ENCODE data around the gene KIF5A. TPM values are rescaled to one million over a fixed set of nuclear protein-coding genes. Genes with fewer than 3 reads are reported as not detected.

Gene KIF5A
- polyA plus RNA-seq, 1 of the 3 experiments (the other 2 are of a cell fraction), result 6.2 TPM

DNA sequence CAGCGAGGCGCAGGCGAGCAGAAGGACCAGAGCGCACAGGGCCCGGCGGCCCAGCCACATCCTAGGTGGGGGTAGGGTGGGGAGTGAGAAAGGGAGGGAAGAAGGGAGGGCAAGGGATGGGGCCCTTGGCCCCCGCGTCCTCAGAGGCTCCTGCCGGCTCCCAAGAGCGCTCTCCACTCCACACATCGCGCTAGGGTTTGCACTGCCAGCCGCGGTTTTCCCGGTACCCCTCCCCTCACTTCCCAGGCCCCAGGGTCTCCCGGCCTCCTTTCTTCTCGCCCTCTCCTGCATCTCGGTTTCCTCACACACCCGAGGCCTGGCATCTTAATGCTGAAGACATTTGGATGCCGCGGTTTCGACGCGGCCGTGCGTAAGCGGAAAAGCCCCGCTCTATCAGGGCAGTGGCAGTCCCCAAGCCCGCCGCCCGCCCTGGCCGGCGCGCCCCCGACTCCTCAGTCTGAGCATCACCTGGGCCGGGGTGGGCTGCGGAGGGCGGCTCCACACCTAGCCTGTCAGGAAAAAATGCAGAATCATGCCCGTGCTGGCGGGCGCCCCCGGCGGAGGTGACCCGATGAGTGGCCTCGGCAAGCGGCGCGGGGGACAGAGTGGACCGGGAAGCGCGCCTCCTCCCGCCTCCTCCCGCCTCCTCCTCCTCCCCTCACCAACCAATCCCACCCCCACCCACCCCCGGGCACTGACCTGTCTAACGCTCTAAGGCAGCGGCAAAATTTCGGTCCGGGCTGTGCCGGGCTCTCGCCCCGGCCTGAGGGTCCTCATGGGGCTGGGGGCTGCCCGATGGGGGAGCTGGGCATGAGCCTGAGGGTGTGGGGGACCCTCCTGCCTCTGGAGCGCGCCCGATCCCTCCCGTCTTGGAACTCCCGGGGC lies 82.5 kb downstream of the KIF5A start:
- H4K20me1 ChIP-seq (ENCODE audit: insufficient read depth), result no peaks in the 10 kb centered on the region
- peak overlapping the region; percentile 71 for H3K9ac ChIP-seq
- WGBS (ENCODE audit: low lambda C conversion rate), result 0% methylated on average over 20 of the region's 67 CpGs
- TF ChIP-seq MXI1 (IDR thresholded peaks at IDR 0.05; ENCODE audit: low read depth, low read length) (0 out of 2 replicates have a peak, but pooled peaks have one; percentile 8), EP300 (IDR thresholded peaks at IDR 0.05; ENCODE audit: borderline replicate concordance in 1 of 2, low read depth in 1 of 2, low read length in 1 of 2) (no peak)
- H3K4me3 ChIP-seq (ENCODE audit: low read depth in 2 of 2, low read length in 1 of 2), result peak overlapping the region; percentile 55 to 85
- peak overlapping the region; percentile 98 for H3K4me2 ChIP-seq
- peak overlapping the region in 1 of 2 experiments; percentile 11; a peak in 1 of 4 replicates for H3K27ac ChIP-seq (ENCODE audit: low read depth in 2 of 2, low read length in 1 of 2)
- H3K4me1 ChIP-seq (ENCODE audit: control insufficient read depth in 1 of 2, insufficient read depth in 2 of 2, low read depth in 1 of 2, low read length in 1 of 2), result peaks cover 0 to 2% of the 10 kb centered on the region in 2 experiments; a peak in 1 of 4 replicates
- H3F3A ChIP-seq (replicated peaks; ENCODE audit: insufficient read depth), result peaks cover 3% of the 10 kb centered on the region
- H3K36me3 ChIP-seq (replicated peaks in 1 of 2; ENCODE audit: control insufficient read depth in 1 of 2, insufficient read depth in 2 of 2, low read length in 1 of 2), result no peaks in the 10 kb centered on the region
- ChIA-PET POLR2A (no interaction called here), CTCF (interaction anchor here (0.6 to 6.8 kb wide), 49 partner anchors 8 to 1035 kb away, joined by 3 to 110 read pairs (median 4); partner anchors contain the start of genes AGAP2, ARHGEF25, DCTN2 and DTX3)
- H3K79me2 ChIP-seq (ENCODE audit: insufficient read depth), result no peaks in the 10 kb centered on the region
- no peaks in the 10 kb centered on the region for H3K27me3 ChIP-seq (ENCODE audit: insufficient read depth)
- H3K9me2 ChIP-seq, result no peaks in the 10 kb centered on the region
- peak; percentile 84 for DNase-seq
- peak overlapping the region; percentile 97 for H2AFZ ChIP-seq (ENCODE audit: low read depth)
- no peaks in the 10 kb centered on the region for H3K9me3 ChIP-seq

DNA sequence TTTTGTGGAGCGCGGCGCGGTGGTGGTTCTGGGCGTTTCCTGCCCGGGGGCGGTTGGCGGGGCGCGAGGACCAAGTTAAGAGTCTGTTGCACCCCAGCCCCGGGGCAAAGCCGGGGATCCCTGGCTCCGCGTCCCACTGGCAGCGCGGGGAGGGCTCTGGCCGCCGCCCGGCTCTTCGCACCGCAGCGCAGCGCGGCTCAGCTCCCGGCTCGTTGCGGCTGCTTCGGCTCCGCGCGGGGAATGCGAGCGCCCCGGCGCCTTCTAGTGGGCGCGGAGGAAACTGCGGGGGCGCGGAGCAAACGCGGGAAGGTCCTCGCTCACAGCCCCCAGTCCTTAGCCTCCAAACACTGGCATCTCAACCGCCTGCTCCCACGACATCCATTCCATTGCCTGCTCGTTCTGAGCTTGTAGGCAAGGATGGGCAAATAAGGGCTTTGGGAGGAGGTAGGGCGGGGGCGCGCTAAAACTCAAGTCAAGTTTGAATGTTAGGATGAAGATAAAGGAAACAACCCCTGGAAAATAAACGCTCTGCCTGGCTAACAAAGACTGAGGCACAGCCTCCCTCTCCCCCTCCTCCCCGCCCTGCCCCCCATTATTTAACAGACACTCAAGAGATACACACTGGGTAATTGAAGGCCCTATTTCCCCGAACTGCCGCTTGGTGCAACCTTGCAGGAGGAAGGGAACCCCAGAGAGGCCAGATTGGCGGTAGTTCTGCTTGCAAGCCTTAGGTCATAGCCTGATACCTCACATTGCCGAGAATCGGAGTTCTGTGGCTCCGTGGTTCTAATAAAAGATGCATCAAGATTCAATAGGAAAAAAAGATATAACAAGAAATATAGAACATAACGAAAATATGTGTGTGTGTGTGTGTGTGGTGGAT lies 83.4 kb downstream of the KIF5A start, which contains the start of gene B4GALNT1:
Gene B4GALNT1, minus strand, starts transcription at position 244 of the 883 bp plus-strand sequence. CDS start 1,069 bp downstream, outside the sequence.
- Histone ChIP-seq H3K4me1 (ENCODE audit: control insufficient read depth in 1 of 2, insufficient read depth in 2 of 2, low read depth in 1 of 2, low read length in 1 of 2) (peaks cover 0 to 2% of the 10 kb centered on the region in 2 experiments; a peak in 1 of 4 replicates), H3K9me2 (no peaks in the 10 kb centered on the region), H3K27me3 (ENCODE audit: insufficient read depth) (no peaks in the 10 kb centered on the region; the same call in 1 of the 2 replicates), H4K20me1 (ENCODE audit: insufficient read depth) (no peaks in the 10 kb centered on the region), H3K9ac (peak within 1 kb of the TSS; percentile 71), H3K4me3 (ENCODE audit: low read depth in 2 of 2, low read length in 1 of 2) (peak within 1 kb of the TSS; percentile 55 to 85), H3K27ac (ENCODE audit: low read depth in 2 of 2, low read length in 1 of 2) (peak within 1 kb of the TSS in 1 of 2 experiments; percentile 11; a peak in 1 of 4 replicates), H3K36me3 (replicated peaks in 1 of 2; ENCODE audit: control insufficient read depth in 1 of 2, insufficient read depth in 2 of 2, low read length in 1 of 2) (no peaks in the 10 kb centered on the region), H3F3A (replicated peaks; ENCODE audit: insufficient read depth) (peaks cover 3% of the 10 kb centered on the region), H2AFZ (ENCODE audit: low read depth) (peak within 1 kb of the TSS; percentile 97), H3K79me2 (ENCODE audit: insufficient read depth) (no peaks in the 10 kb centered on the region), H3K4me2 (peak within 1 kb of the TSS; percentile 98), H3K9me3 (no peaks in the 10 kb centered on the region)
- peak; percentile 91 for DNase-seq
- 26% methylated on average over 21 of the region's 58 CpGs for WGBS (ENCODE audit: low lambda C conversion rate)
- POLR2A ChIA-PET, result no interaction called here
- TF ChIP-seq TEAD4 (IDR thresholded peaks at IDR 0.05; ENCODE audit: borderline replicate concordance, insufficient read depth), result peak; percentile 51; the same call in 1 of the 2 replicates
- TF ChIP-seq, protein P1, sequence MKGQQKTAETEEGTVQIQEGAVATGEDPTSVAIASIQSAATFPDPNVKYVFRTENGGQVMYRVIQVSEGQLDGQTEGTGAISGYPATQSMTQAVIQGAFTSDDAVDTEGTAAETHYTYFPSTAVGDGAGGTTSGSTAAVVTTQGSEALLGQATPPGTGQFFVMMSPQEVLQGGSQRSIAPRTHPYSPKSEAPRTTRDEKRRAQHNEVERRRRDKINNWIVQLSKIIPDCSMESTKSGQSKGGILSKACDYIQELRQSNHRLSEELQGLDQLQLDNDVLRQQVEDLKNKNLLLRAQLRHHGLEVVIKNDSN (IDR thresholded peaks at IDR 0.05; ENCODE audit: borderline replicate concordance, low read depth), result no peak
- no peak for TF ChIP-seq NFIC (IDR thresholded peaks at IDR 0.05; ENCODE audit: borderline replicate concordance)
- peak; percentile 70; the same call in 1 of the 2 replicates for TF ChIP-seq MXI1 (IDR thresholded peaks at IDR 0.05; ENCODE audit: low read depth, low read length)
- TF ChIP-seq, protein P2, sequence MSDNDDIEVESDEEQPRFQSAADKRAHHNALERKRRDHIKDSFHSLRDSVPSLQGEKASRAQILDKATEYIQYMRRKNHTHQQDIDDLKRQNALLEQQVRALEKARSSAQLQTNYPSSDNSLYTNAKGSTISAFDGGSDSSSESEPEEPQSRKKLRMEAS (IDR thresholded peaks at IDR 0.05; ENCODE audit: low read depth), result peak; percentile 79
- no peak for TF ChIP-seq EZH2phosphoT487 (IDR thresholded peaks at IDR 0.05; ENCODE audit: borderline replicate concordance, low read depth)
- 0 out of 2 replicates have a peak, but pooled peaks have one; percentile 13 for TF ChIP-seq NRF1 (IDR thresholded peaks at IDR 0.05; ENCODE audit: low read depth, low read length)
- TF ChIP-seq SMC3 (IDR thresholded peaks at IDR 0.05; ENCODE audit: low read depth, low read length), result peak; percentile 69
- TF ChIP-seq EP300 (IDR thresholded peaks at IDR 0.05; ENCODE audit: borderline replicate concordance in 1 of 2, low read depth in 1 of 2, low read length in 1 of 2), result no peak
- no peak for TF ChIP-seq ELF1 (IDR thresholded peaks at IDR 0.05)
- peak; percentile 54 for TF ChIP-seq RAD21 (IDR thresholded peaks at IDR 0.05; ENCODE audit: low read length)
- 0 out of 2 replicates have a peak, but pooled peaks have one; percentile 10 for TF ChIP-seq SIN3A (IDR thresholded peaks at IDR 0.05; ENCODE audit: borderline replicate concordance, low read depth, low read length)
- TF ChIP-seq GABPA (IDR thresholded peaks at IDR 0.05; ENCODE audit: low read depth), result no peak
- TF ChIP-seq, protein P3, sequence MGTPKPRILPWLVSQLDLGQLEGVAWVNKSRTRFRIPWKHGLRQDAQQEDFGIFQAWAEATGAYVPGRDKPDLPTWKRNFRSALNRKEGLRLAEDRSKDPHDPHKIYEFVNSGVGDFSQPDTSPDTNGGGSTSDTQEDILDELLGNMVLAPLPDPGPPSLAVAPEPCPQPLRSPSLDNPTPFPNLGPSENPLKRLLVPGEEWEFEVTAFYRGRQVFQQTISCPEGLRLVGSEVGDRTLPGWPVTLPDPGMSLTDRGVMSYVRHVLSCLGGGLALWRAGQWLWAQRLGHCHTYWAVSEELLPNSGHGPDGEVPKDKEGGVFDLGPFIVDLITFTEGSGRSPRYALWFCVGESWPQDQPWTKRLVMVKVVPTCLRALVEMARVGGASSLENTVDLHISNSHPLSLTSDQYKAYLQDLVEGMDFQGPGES (IDR thresholded peaks at IDR 0.05; ENCODE audit: low read depth, low read length), result no peak
- TF ChIP-seq, protein P4, sequence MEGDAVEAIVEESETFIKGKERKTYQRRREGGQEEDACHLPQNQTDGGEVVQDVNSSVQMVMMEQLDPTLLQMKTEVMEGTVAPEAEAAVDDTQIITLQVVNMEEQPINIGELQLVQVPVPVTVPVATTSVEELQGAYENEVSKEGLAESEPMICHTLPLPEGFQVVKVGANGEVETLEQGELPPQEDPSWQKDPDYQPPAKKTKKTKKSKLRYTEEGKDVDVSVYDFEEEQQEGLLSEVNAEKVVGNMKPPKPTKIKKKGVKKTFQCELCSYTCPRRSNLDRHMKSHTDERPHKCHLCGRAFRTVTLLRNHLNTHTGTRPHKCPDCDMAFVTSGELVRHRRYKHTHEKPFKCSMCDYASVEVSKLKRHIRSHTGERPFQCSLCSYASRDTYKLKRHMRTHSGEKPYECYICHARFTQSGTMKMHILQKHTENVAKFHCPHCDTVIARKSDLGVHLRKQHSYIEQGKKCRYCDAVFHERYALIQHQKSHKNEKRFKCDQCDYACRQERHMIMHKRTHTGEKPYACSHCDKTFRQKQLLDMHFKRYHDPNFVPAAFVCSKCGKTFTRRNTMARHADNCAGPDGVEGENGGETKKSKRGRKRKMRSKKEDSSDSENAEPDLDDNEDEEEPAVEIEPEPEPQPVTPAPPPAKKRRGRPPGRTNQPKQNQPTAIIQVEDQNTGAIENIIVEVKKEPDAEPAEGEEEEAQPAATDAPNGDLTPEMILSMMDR (IDR thresholded peaks at IDR 0.05), result peak; percentile 77
- TF ChIP-seq, protein P5, sequence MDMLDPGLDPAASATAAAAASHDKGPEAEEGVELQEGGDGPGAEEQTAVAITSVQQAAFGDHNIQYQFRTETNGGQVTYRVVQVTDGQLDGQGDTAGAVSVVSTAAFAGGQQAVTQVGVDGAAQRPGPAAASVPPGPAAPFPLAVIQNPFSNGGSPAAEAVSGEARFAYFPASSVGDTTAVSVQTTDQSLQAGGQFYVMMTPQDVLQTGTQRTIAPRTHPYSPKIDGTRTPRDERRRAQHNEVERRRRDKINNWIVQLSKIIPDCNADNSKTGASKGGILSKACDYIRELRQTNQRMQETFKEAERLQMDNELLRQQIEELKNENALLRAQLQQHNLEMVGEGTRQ (IDR thresholded peaks at IDR 0.05; ENCODE audit: borderline replicate concordance, low read depth, low read length), result no peak
- TF ChIP-seq GATA2 (CRISPR knock-in tag; IDR thresholded peaks at IDR 0.05), result no peak
- CTCF ChIA-PET, result interaction anchor here (0.6 to 6.8 kb wide), 51 partner anchors 8 to 1036 kb away, joined by 3 to 110 read pairs (median 4); partner anchors contain the start of genes AGAP2, ARHGEF25, DCTN2 and DTX3
